Endothelial cell of umbilical vein (primary cell): ENCODE measurements around the gene CCDC12.

Source experiments
- CTCF ChIP-seq, 2 donors: IDR thresholded peaks; 1 replicate in 1 of 2; 2 replicates in 1 of 2; pipeline ENCODE4 v1.5.1; 2011; ENCODE audit warnings: low read length in 2 of 2, mild to moderate bottlenecking in 2 of 2, moderate library complexity in 2 of 2, control low read depth in 1 of 2, inconsistent platforms in 1 of 2, low read depth in 1 of 2; ENCODE audit not compliant: insufficient read depth in 1 of 2; ENCODE audit errors: extremely low read depth in 1 of 2
- FOS ChIP-seq: IDR thresholded peaks from 2 replicates; pipeline ENCODE4 v1.6.1; 2011; ENCODE audit warnings: mild to moderate bottlenecking, low read length, moderate library complexity, borderline replicate concordance; ENCODE audit not compliant: insufficient read depth
- GATA2 ChIP-seq: IDR thresholded peaks from 2 replicates; pipeline ENCODE4 v1.7.0; 2011; ENCODE audit warnings: low read depth, mild to moderate bottlenecking, moderate library complexity, mixed read lengths, low read length; ENCODE audit not compliant: insufficient read length, insufficient read depth
- JUN ChIP-seq: IDR thresholded peaks from 2 replicates; pipeline ENCODE4 v1.6.1; 2011; ENCODE audit warnings: borderline replicate concordance, low read depth; ENCODE audit not compliant: insufficient read length, insufficient read depth
- MAX ChIP-seq: IDR thresholded peaks from 2 replicates; pipeline ENCODE4 v1.6.1; 2011; ENCODE audit not compliant: insufficient read depth, insufficient read length
- MYC ChIP-seq: IDR thresholded peaks from one replicate; pipeline ENCODE4 v1.6.1; 2011; ENCODE audit warnings: mild to moderate bottlenecking, low read depth, low read length
- POLR2AphosphoS5 ChIP-seq: IDR thresholded peaks from 2 replicates; pipeline ENCODE4 v1.6.1; 2012; ENCODE audit warnings: low read depth, mild to moderate bottlenecking, control low read depth, low read length, moderate library complexity; ENCODE audit not compliant: insufficient read depth

GRCh38 chr3:46883830-46884185 lies 92.7 kb downstream of the CCDC12 start:
- TF ChIP-seq GATA2 = no peak
- no peak for TF ChIP-seq POLR2AphosphoS5
- TF ChIP-seq MYC = no peak
- TF ChIP-seq JUN = no peak
- TF ChIP-seq FOS = no peak
- TF ChIP-seq CTCF (IDR thresholded peaks at IDR 0.05; ENCODE audit: extremely low read depth in 1 of 2, insufficient read depth in 1 of 2, low read depth in 1 of 2, low read length in 2 of 2) = no peak
- TF ChIP-seq MAX = no peak
